K562 (cell line): ENCODE measurements around the gene CBX3. TPM values are rescaled to one million over a fixed set of nuclear protein-coding genes. Genes with fewer than 3 reads are reported as not detected.
A peak's percentile ranks its signal among the peaks of the same experiment; 100 is the strongest.

Source experiments
- FOSL1 ChIP-seq: fragments of 200-800 bp; sonication (Bioruptor generic); conservative IDR thresholded peaks from 2 replicates; pipeline ENCODE4 v1.6.1; 2016; ENCODE audit warnings: missing genetic modification characterization, missing compliant biosample characterization
- GTF2E2 ChIP-seq: fragments of 200-800 bp; sonication (Bioruptor generic); IDR thresholded peaks from 2 replicates; pipeline ENCODE4 v1.6.1; 2016; ENCODE audit warnings: missing genetic modification characterization, missing compliant biosample characterization
- HNRNPH1 ChIP-seq: fragments of 200-400 bp; formaldehyde crosslinking; optimal IDR thresholded peaks from 2 replicates; pipeline ENCODE3; 2017; ENCODE audit warnings: low read depth, mild to moderate bottlenecking, low read length, moderate library complexity
- JUND ChIP-seq, 2 experiments: IDR thresholded peaks; 2 replicates in 1 of 2; 3 replicates in 1 of 2; pipeline ENCODE4 v1.6.1; 2011; ENCODE audit warnings: borderline replicate concordance in 2 of 2, low read depth in 2 of 2, low read length in 2 of 2, improper control_type of control experiment in 1 of 2, missing biosample characterization in 1 of 2, missing genetic modification characterization in 1 of 2, missing genetic modification reagents in 1 of 2
- KLF6 ChIP-seq: fragments of 250-450 bp; sonication (Bioruptor Pico); IDR thresholded peaks from 2 replicates; pipeline ENCODE4 v1.4.0; 2020; ENCODE audit warnings: mild to moderate bottlenecking, moderate library complexity, borderline replicate concordance
- MAFG ChIP-seq: fragments of 450-650 bp; conservative IDR thresholded peaks from 2 replicates; pipeline ENCODE4 v1.6.1; 2016; ENCODE audit warnings: missing genetic modification characterization, missing compliant biosample characterization
- MCM7 ChIP-seq, 2 experiments: fragments of 450-650 bp; IDR thresholded peaks; 2 replicates each; pipeline ENCODE4 v1.6.1; 2016 to 2018
- NCOA2 ChIP-seq, 2 experiments: fragments of 450-650 bp; IDR thresholded peaks; 2 replicates each; pipeline ENCODE4 v1.6.1; 2018; ENCODE audit warnings: mild to moderate bottlenecking in 2 of 2, moderate library complexity in 1 of 2; ENCODE audit not compliant: partially characterized antibody in 2 of 2
- NFE2 ChIP-seq: IDR thresholded peaks from 2 replicates; pipeline ENCODE4 v1.6.1; 2014; ENCODE audit warnings: antibody characterized with exemption, low read depth
- OTX1 ChIP-seq: fragments of 450-650 bp; formaldehyde crosslinking; IDR thresholded peaks from 2 replicates; pipeline ENCODE4 v1.4.0; 2022; ENCODE audit warnings: mild to moderate bottlenecking
- PHB2 ChIP-seq: fragments of 450-650 bp; IDR thresholded peaks from 2 replicates; pipeline ENCODE4 v1.6.1; 2017; ENCODE audit warnings: low read depth
- PRDM10 ChIP-seq: fragments of 450-650 bp; IDR thresholded peaks from 2 replicates; pipeline ENCODE4 v1.6.1; 2018; ENCODE audit not compliant: partially characterized antibody
- RBBP5 ChIP-seq: fragments of 200-600 bp; sonication (generic); IDR thresholded peaks from 2 replicates; pipeline ENCODE4 v1.6.1; 2012; ENCODE audit warnings: borderline replicate concordance, mild to moderate bottlenecking, low read length, control low read depth, inconsistent platforms; ENCODE audit not compliant: insufficient read depth, poor library complexity, severe bottlenecking
- RBM25 ChIP-seq: fragments of 200-400 bp; formaldehyde crosslinking; IDR thresholded peaks from 2 replicates; pipeline ENCODE4 v1.6.1; 2018; ENCODE audit warnings: low read length, low read depth, moderate library complexity; ENCODE audit not compliant: severe bottlenecking
- TGIF2 ChIP-seq: sonication (generic); formaldehyde crosslinking; IDR thresholded peaks from 2 replicates; pipeline ENCODE4 v1.8.1; 2022; ENCODE audit warnings: mild to moderate bottlenecking, missing genetic modification reagents, moderate library complexity
- WHSC1 ChIP-seq: IDR thresholded peaks from one replicate; pipeline ENCODE4 v1.6.1; 2012; ENCODE audit warnings: low read length, control low read depth, inconsistent platforms
- ZNF146 ChIP-seq: IDR thresholded peaks from one replicate; pipeline ENCODE4 v1.6.1; 2018; ENCODE audit warnings: missing compliant biosample characterization; ENCODE audit not compliant: unreplicated experiment
- ZNF174 ChIP-seq: fragments of 250-450 bp; sonication (Bioruptor Pico); IDR thresholded peaks from 2 replicates; pipeline ENCODE4 v1.4.0; 2020; ENCODE audit warnings: mild to moderate bottlenecking
- ZSCAN32 ChIP-seq: fragments of 450-650 bp; formaldehyde crosslinking; IDR thresholded peaks from 2 replicates; pipeline ENCODE4 v1.4.0; 2020; ENCODE audit warnings: mild to moderate bottlenecking, moderate library complexity
- polyA plus RNA-seq, 8 experiments: library from polyadenylated mRNA; depleted of rRNA in 4 of 8; stranded (reverse) in 5 of 8; unstranded in 3 of 8; fragments of >200 nt; fragmentation: Nextera tagmentation in 2 of 8; fragmentation: Illumina TruSeq in 1 of 8; extraction: Ambion mirVana in 2 of 8; extraction: Trizol in 1 of 8; gene quantifications; 2 replicates each; pipeline versions ENCODE4 v1.2.1 to v1.2.3, GENCODE V29; 2011 to 2014; ENCODE audit warnings: inconsistent platforms in 1 of 8, missing spikeins in 1 of 8
- total RNA-seq, 7 experiments: library from RNA; depleted of rRNA in 6 of 7; stranded (reverse); fragments of >200 nt in 6 of 7; fragmentation: Illumina TruSeq in 2 of 7; extraction: Trizol in 2 of 7; gene quantifications; 2 replicates each; pipeline versions ENCODE4 v1.2.1 to v1.2.3, GENCODE V29; 2011 to 2021; ENCODE audit warnings: low replicate concordance in 1 of 7
- TF ChIP-seq, protein P1 (sequence below): fragments of 450-650 bp; IDR thresholded peaks from one replicate; pipeline ENCODE4 v1.6.1; 2018; ENCODE audit warnings: mild to moderate bottlenecking, moderate library complexity; ENCODE audit not compliant: partially characterized antibody
- TF ChIP-seq, protein P2 (sequence below): fragments of 450-650 bp; IDR thresholded peaks from 2 replicates; pipeline ENCODE4 v1.6.1; 2014; ENCODE audit warnings: low read depth, mild to moderate bottlenecking, moderate library complexity, borderline replicate concordance

The CBX3 gene
- total and polyA plus RNA-seq, 9 of the 15 experiments (the other 6 are each of a cell fraction or from before 2014, with no cell fraction given) = 198 to 413 (median 328) TPM

- TF ChIP-seq, protein P1, sequence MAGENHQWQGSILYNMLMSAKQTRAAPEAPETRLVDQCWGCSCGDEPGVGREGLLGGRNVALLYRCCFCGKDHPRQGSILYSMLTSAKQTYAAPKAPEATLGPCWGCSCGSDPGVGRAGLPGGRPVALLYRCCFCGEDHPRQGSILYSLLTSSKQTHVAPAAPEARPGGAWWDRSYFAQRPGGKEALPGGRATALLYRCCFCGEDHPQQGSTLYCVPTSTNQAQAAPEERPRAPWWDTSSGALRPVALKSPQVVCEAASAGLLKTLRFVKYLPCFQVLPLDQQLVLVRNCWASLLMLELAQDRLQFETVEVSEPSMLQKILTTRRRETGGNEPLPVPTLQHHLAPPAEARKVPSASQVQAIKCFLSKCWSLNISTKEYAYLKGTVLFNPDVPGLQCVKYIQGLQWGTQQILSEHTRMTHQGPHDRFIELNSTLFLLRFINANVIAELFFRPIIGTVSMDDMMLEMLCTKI = no peak
- TF ChIP-seq WHSC1 (no peak), MCM7 (IDR thresholded peaks at IDR 0.05) (no peak), ZSCAN32 (CRISPR knock-in tag) (no peak), RBBP5 (peak; percentile 8), OTX1 (CRISPR knock-in tag) (no peak), ZNF146 (CRISPR knock-in tag) (no peak), PHB2 (no peak), RBM25 (no peak), PRDM10 (peak; percentile 62), NCOA2 (IDR thresholded peaks at IDR 0.05; ENCODE audit: partially characterized antibody in 2 of 2) (no peak), GTF2E2 (tag) (no peak), TGIF2 (CRISPR knock-in tag) (no peak), MAFG (tag) (peak; percentile 39; the same call in 1 of the 2 replicates), KLF6 (no peak), JUND (IDR thresholded peaks at IDR 0.05; ENCODE audit: borderline replicate concordance, low read depth, low read length) (peak; percentile 18; the same call in 1 of the 2 replicates), JUND (tag; IDR thresholded peaks at IDR 0.05; ENCODE audit: borderline replicate concordance, low read depth, low read length) (no peak), NFE2 (0 out of 2 replicates have a peak, but pooled peaks have one; percentile 22), FOSL1 (tag) (0 out of 2 replicates have a peak, but pooled peaks have one; percentile 38), HNRNPH1 (no peak), ZNF174 (CRISPR knock-in tag) (no peak)
- TF ChIP-seq, protein P2, sequence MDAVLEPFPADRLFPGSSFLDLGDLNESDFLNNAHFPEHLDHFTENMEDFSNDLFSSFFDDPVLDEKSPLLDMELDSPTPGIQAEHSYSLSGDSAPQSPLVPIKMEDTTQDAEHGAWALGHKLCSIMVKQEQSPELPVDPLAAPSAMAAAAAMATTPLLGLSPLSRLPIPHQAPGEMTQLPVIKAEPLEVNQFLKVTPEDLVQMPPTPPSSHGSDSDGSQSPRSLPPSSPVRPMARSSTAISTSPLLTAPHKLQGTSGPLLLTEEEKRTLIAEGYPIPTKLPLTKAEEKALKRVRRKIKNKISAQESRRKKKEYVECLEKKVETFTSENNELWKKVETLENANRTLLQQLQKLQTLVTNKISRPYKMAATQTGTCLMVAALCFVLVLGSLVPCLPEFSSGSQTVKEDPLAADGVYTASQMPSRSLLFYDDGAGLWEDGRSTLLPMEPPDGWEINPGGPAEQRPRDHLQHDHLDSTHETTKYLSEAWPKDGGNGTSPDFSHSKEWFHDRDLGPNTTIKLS = no peak
Measured at GRCh38 chr7:26155531-26156375, 45.8 kb upstream of the CBX3 start (continued).
